Psoas muscle (tissue), 8 donors: ENCODE data around the gene RABGAP1L. TPM values are rescaled to one million over a fixed set of nuclear protein-coding genes. Genes with fewer than 3 reads are reported as not detected.
"Not testable (repeated sequence)": the region's sequence is repeated elsewhere in the genome, so short reads cannot be mapped to it uniquely, and the experiment has no call there.

Source experiments
- ATAC-seq, 4 donors: fragments of 200-7000 bp; cut with Tn5 transposase; one replicate each; pipeline ENCODE4 v1.9.1; 2020; ENCODE audit warnings: moderate library complexity in 3 of 4, mild to moderate bottlenecking in 2 of 4
- DNase-seq, 2 donors: peaks; one replicate each; pipeline ENCODE4 v3.0.0-alpha.2; 2020
- H3K27ac ChIP-seq: fragments of 200-600 bp; one replicate; pipeline ENCODE4 v1.8.0; 2022
- H3K27me3 ChIP-seq, 3 donors: fragments of 200-600 bp in 1 of 3; one replicate each; pipeline versions ENCODE4 v1.6.1 to v1.8.0; 2013 to 2022; ENCODE audit warnings: low read length in 2 of 3, mild to moderate bottlenecking in 2 of 3, moderate library complexity in 1 of 3; ENCODE audit not compliant: insufficient read depth in 3 of 3
- H3K36me3 ChIP-seq, 2 donors: fragments of 200-600 bp in 1 of 2; one replicate each; pipeline versions ENCODE4 v1.6.1 to v1.8.0; 2013 to 2022; ENCODE audit warnings: low read depth in 1 of 2, mild to moderate bottlenecking in 1 of 2, moderate library complexity in 1 of 2; ENCODE audit not compliant: insufficient read depth in 1 of 2
- H3K4me1 ChIP-seq: fragments of 200-600 bp; one replicate; pipeline ENCODE4 v1.8.0; 2022
- H3K4me3 ChIP-seq: fragments of 200-600 bp; one replicate; pipeline ENCODE4 v1.8.0; 2022; ENCODE audit warnings: mild to moderate bottlenecking
- H3K9me3 ChIP-seq: fragments of 200-600 bp; one replicate; pipeline ENCODE4 v1.8.0; 2022
- WGBS, 3 donors: extraction: QIAGEN DNeasy Blood & Tissue Kit; methylation state at CpG; one replicate each; pipeline versions ENCODE4 v1.1.6 to v1.1.7; 2013; 5-methylcytosine and 5-hydroxymethylcytosine counted together
- intact Hi-C, 2 donors: fragments of 100-400 bp; cut with DNase I; formaldehyde crosslinking; loops; one replicate each; pipeline versions ENCODE4 v1.11.0 to v1.14.2; 2022
- polyA plus RNA-seq, 3 donors: library from polyadenylated mRNA; stranded (reverse); fragments of 200-250 nt; gene quantifications; one replicate each; pipeline ENCODE4 v1.2.3, GENCODE V29; 2013
- total RNA-seq, 4 donors: library from RNA; stranded (reverse); fragmentation: NEBNext Ultra II Directional in 2 of 4; extraction: Animal tissue kit (Norgen Biotek cat#: 25700) in 2 of 4; gene quantifications; one replicate each; pipeline versions ENCODE4 v1.2.1 to v1.2.4, GENCODE V29; 2021 to 2023
- TF ChIP-seq, protein P1 (sequence below): fragments of 200-600 bp; IDR thresholded peaks from one replicate; pipeline ENCODE4 v1.8.0; 2022; ENCODE audit warnings: antibody characterized with exemption
- donor health status: healthy with polysubstance abuse.
- donor health status: DM: no; HTN: no; CAD: no; lungs with moderate emphysema.
- donor health status: Bipolar disorder and iron deficiency.
- donor health status: healthy.
- donor health status: DM: yes; HTN: yes; CAD: no.
- donor health status: DM: no; HTN: no; CAD: no.
- donor health status: DM: no; HTN: no; CAD: no.
- donor health status: DM: yes; HTN: yes; CAD: no.

RABGAP1L gene
- total and polyA plus RNA-seq, 7 donors: 2.9 to 14.4 (median 8.7) TPM

DNA sequence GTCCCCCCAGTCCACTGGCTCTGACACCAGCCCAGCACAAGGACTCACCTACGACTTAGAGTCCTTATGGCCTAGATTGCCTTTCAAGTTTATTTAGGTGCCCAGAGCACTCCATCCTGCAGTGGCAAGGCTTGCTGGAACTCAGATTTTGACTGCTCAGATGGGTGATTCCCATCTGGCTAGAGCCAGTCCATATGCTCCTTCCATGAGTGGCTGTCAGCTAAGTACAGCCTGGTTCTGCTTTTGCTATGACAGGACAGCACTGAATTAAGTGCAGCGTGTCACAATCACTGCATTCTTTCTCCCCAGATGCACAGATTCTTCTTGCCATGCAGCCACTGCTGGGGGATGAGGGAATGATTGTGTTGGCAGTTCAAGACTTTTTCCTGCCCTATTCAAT lies 332.3 kb downstream of the RABGAP1L start:
- 77 to 89% (median 79%) methylated on average over 2 of the region's 2 CpGs for WGBS, 3 donors
- intact Hi-C loops: no loop called here
- TF ChIP-seq, protein P1, sequence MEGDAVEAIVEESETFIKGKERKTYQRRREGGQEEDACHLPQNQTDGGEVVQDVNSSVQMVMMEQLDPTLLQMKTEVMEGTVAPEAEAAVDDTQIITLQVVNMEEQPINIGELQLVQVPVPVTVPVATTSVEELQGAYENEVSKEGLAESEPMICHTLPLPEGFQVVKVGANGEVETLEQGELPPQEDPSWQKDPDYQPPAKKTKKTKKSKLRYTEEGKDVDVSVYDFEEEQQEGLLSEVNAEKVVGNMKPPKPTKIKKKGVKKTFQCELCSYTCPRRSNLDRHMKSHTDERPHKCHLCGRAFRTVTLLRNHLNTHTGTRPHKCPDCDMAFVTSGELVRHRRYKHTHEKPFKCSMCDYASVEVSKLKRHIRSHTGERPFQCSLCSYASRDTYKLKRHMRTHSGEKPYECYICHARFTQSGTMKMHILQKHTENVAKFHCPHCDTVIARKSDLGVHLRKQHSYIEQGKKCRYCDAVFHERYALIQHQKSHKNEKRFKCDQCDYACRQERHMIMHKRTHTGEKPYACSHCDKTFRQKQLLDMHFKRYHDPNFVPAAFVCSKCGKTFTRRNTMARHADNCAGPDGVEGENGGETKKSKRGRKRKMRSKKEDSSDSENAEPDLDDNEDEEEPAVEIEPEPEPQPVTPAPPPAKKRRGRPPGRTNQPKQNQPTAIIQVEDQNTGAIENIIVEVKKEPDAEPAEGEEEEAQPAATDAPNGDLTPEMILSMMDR: no peak
- H3K27ac ChIP-seq: no peak overlapping the region
- H3K9me3 ChIP-seq: no peaks in the 10 kb centered on the region
- DNase-seq (no peak), ATAC-seq (no peak)
- H3K27me3 ChIP-seq: no peaks in the 10 kb centered on the region
- no peaks in the 10 kb centered on the region for H3K36me3 ChIP-seq
- no peaks in the 10 kb centered on the region for H3K4me1 ChIP-seq
- H3K4me3 ChIP-seq: no peak overlapping the region

DNA sequence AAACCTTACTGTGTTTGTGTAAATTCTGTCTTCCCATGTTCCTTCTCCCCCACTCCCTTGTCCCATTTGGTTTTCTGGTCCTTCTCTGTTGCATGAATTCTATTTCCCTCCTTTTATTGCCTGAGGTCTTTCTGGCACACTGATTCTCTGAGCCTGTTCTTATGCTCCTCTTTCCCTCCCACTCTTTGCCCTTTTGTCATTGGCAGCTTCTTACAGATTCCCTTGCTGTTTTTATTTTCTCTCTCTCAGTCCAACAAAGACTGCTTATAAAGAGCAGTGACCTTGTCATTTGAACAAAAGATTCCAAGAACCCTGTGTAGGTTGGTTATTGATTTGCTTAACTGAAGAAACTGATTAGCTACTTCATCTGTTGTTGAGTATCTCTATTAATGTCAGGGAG lies 338.2 kb downstream of the RABGAP1L start:
- Histone ChIP-seq H3K4me3 (no peak overlapping the region), H3K27me3 (no peaks in the 10 kb centered on the region), H3K4me1 (no peaks in the 10 kb centered on the region), H3K36me3 (no peaks in the 10 kb centered on the region), H3K9me3 (no peaks in the 10 kb centered on the region), H3K27ac (no peak overlapping the region)
- TF ChIP-seq, protein P1: no peak
- no peak for DNase-seq
- intact Hi-C loops: no loop called here
- no peak for ATAC-seq

DNA sequence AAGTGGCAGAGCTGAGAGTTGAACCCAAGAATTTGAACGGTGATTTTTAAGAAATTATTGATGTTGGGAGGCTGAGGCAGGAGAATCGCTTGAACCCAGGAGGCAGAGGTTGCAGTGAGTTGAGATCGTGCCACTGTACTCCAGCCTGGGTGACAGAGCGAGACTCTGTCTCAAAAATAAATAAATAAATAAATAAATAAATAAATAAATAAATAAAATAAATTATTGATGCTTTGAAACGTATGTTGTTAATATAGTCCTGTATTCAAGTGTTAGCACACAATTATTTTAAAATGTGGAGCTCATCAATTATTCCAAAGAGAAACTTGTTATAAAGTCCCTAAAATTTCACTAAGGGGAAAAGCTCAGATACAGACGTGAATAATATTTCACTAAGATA lies 357.4 kb downstream of the RABGAP1L start:
- ATAC-seq, intact Hi-C loops, H3K27ac ChIP-seq, H3K4me3 ChIP-seq, H3K27me3 ChIP-seq, H3K36me3 ChIP-seq, H3K4me1 ChIP-seq, H3K9me3 ChIP-seq, DNase-seq: not testable (repeated sequence)
- WGBS, 3 donors: 95 to 99% (median 98%) methylated on average over 6 of the region's 6 CpGs

DNA sequence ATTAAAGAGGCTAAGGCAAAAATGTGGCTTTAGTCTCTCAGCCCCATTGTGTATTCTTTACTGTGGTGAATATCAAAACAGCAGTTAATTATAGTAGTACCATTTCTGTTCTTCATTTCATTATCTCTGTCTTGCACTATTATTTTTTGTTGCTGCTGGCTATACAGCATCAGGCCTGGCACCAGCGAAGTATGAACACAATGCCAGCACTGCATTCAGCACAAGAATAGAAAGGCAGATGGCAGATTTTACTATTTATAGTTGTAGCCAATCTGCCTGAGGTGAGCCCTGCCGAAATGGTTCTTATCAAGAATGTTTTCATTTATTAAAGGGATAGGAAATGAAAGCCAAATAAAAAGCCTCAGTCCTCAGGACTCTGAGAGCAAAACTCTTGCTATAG lies 360.5 kb downstream of the RABGAP1L start:
- DNase-seq (no peak), ATAC-seq (peak in 2 of 4 donors; percentile 34 to 45)
- Histone ChIP-seq H3K4me3 (no peak overlapping the region), H3K27me3 (no peaks in the 10 kb centered on the region), H3K4me1 (no peaks in the 10 kb centered on the region), H3K27ac (no peak overlapping the region), H3K9me3 (no peaks in the 10 kb centered on the region), H3K36me3 (no peaks in the 10 kb centered on the region)
- TF ChIP-seq, protein P1: no peak
- intact Hi-C loops: no loop called here
- WGBS, 3 donors: 25 to 28% (median 26%) methylated on average over 2 of the region's 2 CpGs

DNA sequence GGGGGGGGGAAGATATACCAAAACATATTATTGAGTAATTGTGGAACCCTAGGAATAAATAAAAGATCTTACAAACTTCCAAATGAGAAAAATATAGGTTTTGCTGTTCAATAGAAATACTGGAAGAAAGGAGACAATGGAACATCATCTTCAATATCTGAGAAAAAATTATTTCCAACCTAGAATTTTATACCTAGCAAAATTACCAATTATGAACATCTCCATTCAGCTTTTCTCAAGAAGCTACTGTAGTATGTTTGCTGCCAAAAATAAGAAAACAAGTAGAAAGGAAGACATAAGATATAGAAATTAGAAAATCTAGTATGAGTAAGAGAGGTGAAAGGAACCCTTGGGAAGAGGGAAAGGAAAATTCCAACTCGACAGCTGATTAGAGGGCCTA lies 372.4 kb downstream of the RABGAP1L start:
- DNase-seq (no peak), ATAC-seq (no peak)
- Histone ChIP-seq H3K4me3 (no peak overlapping the region), H3K9me3 (peaks cover 11% of the 10 kb centered on the region), H3K27me3 (no peaks in the 10 kb centered on the region), H3K36me3 (no peaks in the 10 kb centered on the region), H3K4me1 (no peaks in the 10 kb centered on the region), H3K27ac (no peak overlapping the region)
- 93 to 100% (median 97%) methylated on average over 1 of the region's 1 CpG for WGBS, 3 donors
- intact Hi-C loops: no loop called here
- TF ChIP-seq, protein P1: no peak
